Measurements from ENCODE around the gene CENPL. TPM values are rescaled to one million over a fixed set of nuclear protein-coding genes. Genes with fewer than 3 reads are reported as not detected.
A peak's percentile ranks its signal among the peaks of the same experiment; 100 is the strongest.

Gene CENPL
- total RNA-seq, 3 donors from 2014 or later, result 4.5 to 6.0 (median 4.6) TPM

DNA sequence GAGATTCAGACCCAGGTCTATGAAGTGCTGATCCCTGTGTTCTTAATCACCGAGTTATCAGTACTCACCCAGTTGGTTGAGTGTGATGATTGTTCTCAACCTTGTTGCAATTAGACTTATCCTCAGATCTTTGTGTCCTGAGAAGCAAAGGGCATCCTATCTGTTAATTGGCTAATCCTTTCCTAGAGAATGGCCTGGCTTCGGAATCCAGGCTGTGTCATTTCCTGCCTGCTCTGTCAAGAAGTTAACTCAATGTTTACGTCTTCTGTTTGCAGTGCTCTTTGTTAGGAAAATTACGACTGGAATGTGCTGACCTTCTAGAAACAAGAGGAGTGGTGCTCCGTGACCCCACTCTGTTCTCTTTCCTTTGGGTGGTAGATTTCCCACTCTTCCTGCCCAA lies 28.4 kb upstream of the CENPL start:
- intact Hi-C loops (cut with DNase I; ENCODE audit: low total_unique reads), result no loop called here
- Histone ChIP-seq H3K27ac (no peak overlapping the region), H3K9me3 (no peaks in the 10 kb centered on the region), H3K36me3 (peaks cover 3% of the 10 kb centered on the region), H3K27me3 (no peaks in the 10 kb centered on the region), H3K4me1 (no peaks in the 10 kb centered on the region), H3K4me3 (no peak overlapping the region)
- no peak for DNase-seq (ENCODE audit: low spot score in 2 of 2)
- TF ChIP-seq CTCF (IDR thresholded peaks at IDR 0.05), result no peak

GRCh38 chr1:173852105-173852504 lies 27.4 kb upstream of the CENPL start:
- H3K4me1 ChIP-seq, result no peaks in the 10 kb centered on the region
- peaks cover 3% of the 10 kb centered on the region for H3K36me3 ChIP-seq
- intact Hi-C loops (cut with DNase I; ENCODE audit: low total_unique reads), result no loop called here
- no peaks in the 10 kb centered on the region for H3K9me3 ChIP-seq
- no peak overlapping the region for H3K4me3 ChIP-seq
- H3K27ac ChIP-seq, result no peak overlapping the region
- H3K27me3 ChIP-seq, result no peaks in the 10 kb centered on the region
- no peak for DNase-seq (ENCODE audit: low spot score in 2 of 2)
- TF ChIP-seq POLR2AphosphoS5 (IDR thresholded peaks at IDR 0.05), result no peak
- TF ChIP-seq POLR2A (IDR thresholded peaks at IDR 0.05), result no peak
- TF ChIP-seq CTCF (IDR thresholded peaks at IDR 0.05), result no peak

DNA sequence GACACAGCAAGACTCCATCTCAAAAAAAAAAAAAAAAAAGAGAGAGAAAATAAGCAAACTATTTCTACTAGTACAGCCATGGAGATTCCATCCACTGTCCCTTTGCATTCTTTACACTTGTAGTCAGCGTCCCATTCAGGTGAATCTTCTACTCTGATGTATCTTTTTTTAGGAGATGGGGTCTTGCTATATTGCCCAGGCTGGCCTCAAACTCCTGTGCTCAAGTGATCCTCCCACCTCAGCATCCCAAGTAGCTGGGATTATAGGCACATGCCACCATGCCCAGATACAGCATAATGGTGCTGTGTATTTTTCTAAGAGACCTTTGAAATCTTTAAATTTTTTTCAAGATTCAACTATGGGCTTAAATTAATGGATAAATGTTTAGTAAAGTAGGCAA lies 8.1 kb upstream of the CENPL start:
- TF ChIP-seq POLR2A (IDR thresholded peaks at IDR 0.05) (no peak), CTCF (IDR thresholded peaks at IDR 0.05) (no peak), POLR2AphosphoS5 (IDR thresholded peaks at IDR 0.05) (no peak)
- Histone ChIP-seq H3K36me3 (no peaks in the 10 kb centered on the region), H3K9me3 (no peaks in the 10 kb centered on the region), H3K4me1 (no peaks in the 10 kb centered on the region), H3K27ac (no peak overlapping the region), H3K27me3 (no peaks in the 10 kb centered on the region), H3K4me3 (no peak overlapping the region)
- intact Hi-C loops (cut with DNase I; ENCODE audit: low total_unique reads), result no loop called here
- DNase-seq (ENCODE audit: low spot score in 2 of 2), result no peak

DNA sequence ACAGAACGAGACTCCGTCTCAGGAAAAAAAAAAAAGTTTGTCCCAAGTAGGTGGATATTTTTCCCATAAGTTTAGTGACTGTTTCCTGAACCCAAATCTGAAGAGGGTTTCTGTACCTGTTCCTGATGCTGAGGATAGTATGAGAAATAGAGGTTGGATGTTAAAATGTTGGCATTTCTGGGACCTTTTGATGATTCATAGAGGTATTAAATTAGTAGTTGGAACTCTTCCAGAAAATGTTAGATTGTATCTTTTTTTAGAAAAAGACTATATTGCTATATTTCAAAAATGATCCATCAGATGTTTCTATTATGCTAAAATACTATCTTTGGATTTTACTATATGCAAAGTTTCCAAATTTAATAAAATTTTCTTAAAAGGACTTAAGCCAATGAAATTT lies 2.9 kb upstream of the CENPL start:
- Histone ChIP-seq H3K27me3 (no peaks in the 10 kb centered on the region), H3K4me1 (no peaks in the 10 kb centered on the region), H3K27ac (no peak overlapping the region), H3K9me3 (no peaks in the 10 kb centered on the region), H3K36me3 (no peaks in the 10 kb centered on the region), H3K4me3 (no peak overlapping the region)
- no peak for DNase-seq (ENCODE audit: low spot score in 2 of 2)
- intact Hi-C loops (cut with DNase I; ENCODE audit: low total_unique reads), result no loop called here
- TF ChIP-seq POLR2AphosphoS5 (IDR thresholded peaks at IDR 0.05), result no peak
- TF ChIP-seq POLR2A (IDR thresholded peaks at IDR 0.05), result no peak

DNA sequence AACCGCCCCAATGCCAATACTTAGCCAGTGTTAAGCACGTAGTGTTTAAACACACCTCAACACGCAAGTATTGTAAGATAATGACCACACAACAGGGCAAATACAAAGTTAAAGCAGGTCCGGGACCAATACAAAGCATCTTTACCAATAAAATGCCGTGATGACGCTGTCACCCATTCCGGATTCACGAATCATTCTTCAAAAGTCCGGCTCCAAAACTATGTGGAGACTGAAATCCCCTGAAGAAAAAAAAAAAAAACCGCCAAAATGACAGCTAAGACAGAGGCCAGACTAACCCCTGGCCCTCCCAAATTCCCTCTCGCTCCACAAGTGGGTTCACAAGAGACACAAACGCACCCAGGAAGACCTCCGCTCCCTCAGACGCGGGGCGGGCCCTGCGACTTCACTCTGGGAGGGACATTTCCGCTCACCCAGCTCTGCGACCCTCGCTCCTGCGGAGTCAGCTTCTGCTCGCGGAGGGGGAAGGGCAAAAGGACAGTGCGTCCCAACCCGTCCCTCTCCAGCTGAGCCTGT lies 835 bp downstream of the CENPL start:
- TF ChIP-seq POLR2A (IDR thresholded peaks at IDR 0.05), result no peak
- no peaks in the 10 kb centered on the region for H3K36me3 ChIP-seq
- no peaks in the 10 kb centered on the region for H3K27me3 ChIP-seq
- no peaks in the 10 kb centered on the region for H3K9me3 ChIP-seq
- peak overlapping the region; percentile 66 to 90 (median 69) for H3K4me3 ChIP-seq
- peak overlapping the region; percentile 91 to 96 for H3K27ac ChIP-seq
- DNase-seq (ENCODE audit: low spot score in 2 of 2), result no peak
- intact Hi-C loops (cut with DNase I; ENCODE audit: low total_unique reads), result loop anchor here (5.0 kb wide), 1 partner anchor 1437 kb away; no protein-coding TSS in a partner anchor
- no peaks in the 10 kb centered on the region for H3K4me1 ChIP-seq

DNA sequence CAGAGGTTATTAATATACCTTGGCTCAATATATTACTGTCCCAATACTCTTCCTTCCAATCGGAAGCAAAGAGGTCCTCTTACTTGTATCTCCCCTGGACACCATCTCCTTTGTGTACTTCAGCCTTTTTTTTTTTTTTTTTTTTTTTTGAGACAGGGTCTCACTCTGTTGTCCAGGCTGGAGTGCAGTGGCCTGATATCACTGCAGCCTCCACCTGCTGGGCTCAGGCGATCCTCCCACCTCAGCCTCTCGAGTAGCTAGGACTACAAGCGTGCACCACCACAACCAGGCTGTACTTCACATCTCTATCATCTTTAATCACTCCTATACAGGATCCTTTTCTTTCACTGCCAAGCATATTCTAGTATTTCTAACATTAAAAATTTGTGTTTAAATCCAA lies 3.0 kb downstream of the CENPL start:
- no peak overlapping the region for H3K4me3 ChIP-seq
- H3K4me1 ChIP-seq, result no peaks in the 10 kb centered on the region
- no peak for DNase-seq (ENCODE audit: low spot score in 2 of 2)
- H3K27me3 ChIP-seq, result no peaks in the 10 kb centered on the region
- TF ChIP-seq POLR2AphosphoS5 (IDR thresholded peaks at IDR 0.05) (no peak), CTCF (IDR thresholded peaks at IDR 0.05) (no peak)
- H3K9me3 ChIP-seq, result no peaks in the 10 kb centered on the region
- H3K36me3 ChIP-seq, result no peaks in the 10 kb centered on the region
- intact Hi-C loops (cut with DNase I; ENCODE audit: low total_unique reads), result loop anchor here (5.0 kb wide), 1 partner anchor 1434 kb away; no protein-coding TSS in a partner anchor
- no peak overlapping the region for H3K27ac ChIP-seq

All from breast epithelium (tissue), 4 donors.